Measurements from ENCODE around the gene SYTL1.

Gene SYTL1

DNA sequence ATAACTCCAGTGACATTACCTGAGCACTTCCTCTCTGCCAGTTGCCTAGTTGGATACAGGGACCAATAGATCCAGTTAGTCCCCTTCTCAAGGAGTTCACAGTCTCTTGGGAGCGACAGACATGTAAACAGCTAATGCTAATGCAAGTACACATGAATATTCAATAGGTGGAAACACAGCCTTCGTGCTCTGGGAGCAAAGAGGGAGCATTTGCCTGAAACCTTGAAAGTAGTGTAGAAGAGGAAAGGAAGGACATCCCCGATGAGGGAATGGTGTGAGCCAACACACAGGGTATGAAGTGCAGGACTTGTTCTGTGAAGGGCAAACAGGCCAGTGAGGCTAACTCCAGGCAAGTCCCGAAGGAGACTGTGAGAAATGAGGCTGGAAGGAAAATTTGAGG, 23.7 kb upstream of the SYTL1 start:
- DNase-seq (ENCODE audit: low spot score) (no peak), FAIRE-seq (no peak)

DNA sequence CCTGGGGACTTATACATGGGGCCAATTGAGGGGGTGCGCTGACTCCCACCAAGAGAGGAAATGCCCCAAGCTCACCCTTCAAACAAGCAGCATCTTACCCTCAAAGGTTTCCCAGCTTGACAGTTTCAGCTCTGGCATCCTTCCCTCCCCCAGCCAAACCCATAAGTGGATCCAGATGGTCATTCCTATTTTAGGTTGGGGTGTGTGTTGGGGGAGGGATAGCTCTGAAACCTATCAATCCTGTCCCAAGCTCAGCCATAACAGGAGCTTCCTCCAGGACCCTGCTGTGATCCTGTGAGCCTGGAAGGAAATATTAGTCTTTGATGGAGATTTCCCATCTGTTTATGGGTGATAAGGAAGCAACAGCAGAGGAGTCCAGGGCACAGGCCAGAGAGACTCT, 23.2 kb upstream of the SYTL1 start:
- no peak for FAIRE-seq

DNA sequence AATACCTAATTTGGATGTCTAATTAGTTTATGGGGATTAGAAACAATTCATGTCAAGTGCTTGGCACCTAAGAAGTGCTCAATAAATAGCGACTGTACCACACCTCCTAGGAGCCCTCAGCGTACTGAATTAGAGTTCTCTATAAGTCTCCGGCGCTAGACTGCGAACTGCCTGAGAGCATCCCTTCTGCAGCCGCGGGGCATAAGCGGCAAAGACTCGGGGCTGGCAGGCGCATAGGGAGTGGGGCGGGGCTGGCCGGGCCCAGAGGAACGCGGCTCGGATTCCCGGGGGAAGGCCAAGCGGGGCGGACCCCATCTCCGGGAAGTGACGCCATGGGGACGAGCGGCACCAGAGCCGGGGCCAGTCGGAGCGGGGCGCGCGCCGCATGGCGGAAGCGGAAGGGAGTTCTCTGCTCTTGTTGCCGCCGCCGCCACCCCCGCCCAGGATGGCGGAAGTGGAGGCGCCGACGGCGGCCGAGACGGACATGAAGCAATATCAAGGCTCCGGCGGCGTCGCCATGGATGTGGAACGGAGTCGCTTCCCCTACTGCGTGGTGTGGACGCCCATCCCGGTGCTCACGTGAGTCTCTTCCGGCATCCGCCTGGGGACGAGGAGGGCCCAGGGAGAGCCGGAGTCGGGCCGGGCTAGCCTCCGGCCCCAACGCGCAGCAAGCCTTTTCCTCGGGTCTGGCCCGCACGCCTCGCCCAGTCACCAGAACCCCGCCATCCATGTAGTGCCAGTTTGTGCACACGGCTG, 19.8 kb upstream of the SYTL1 start, which contains the start of gene TMEM222:
TMEM222 (plus strand) TSS at position 351 of the 756 bp plus-strand sequence; CDS start at position 386, 35 bp downstream.
- peak; percentile 89 for DNase-seq (ENCODE audit: low spot score)

More for the DNA sequence above, 23.2 kb upstream of the SYTL1 start:
- DNase-seq (ENCODE audit: low spot score) = no peak

DNA sequence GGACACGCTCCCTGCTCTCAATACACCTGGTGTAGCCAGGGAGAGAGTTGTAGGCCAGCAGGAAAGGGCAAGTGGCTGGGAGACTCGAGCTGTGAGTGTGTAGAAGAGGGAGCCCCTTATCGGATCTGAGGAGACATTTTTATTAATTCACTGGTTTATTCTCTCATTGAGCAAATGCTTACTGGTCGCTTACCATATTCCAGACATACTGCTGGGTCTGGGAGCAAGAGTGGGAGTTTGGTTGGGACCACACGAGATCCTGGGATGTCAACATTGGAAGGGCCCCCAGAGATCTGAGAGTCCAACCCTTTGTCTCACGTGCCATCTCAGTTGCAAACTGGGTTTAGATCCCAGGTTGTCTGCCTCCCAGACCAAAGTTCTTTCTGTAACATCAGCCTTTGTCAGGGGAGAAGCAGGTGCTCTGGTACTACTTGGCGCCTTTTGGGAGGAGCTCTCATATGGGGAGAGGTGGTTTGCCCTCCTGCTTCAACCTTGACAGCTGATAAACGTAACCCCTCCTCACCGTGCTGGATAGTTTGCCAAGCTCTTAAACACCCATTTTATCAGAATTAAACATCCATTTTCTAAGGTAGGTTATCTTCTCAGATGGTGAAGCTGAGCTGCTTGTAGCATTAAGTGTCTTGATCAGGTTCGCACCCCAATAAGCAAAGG, 19.1 kb upstream of the SYTL1 start:
- DNase-seq (ENCODE audit: low spot score) (no peak), FAIRE-seq (no peak)

More for the DNA sequence above, 19.8 kb upstream of the SYTL1 start, which contains the start of gene TMEM222:
- no peak for FAIRE-seq

DNA sequence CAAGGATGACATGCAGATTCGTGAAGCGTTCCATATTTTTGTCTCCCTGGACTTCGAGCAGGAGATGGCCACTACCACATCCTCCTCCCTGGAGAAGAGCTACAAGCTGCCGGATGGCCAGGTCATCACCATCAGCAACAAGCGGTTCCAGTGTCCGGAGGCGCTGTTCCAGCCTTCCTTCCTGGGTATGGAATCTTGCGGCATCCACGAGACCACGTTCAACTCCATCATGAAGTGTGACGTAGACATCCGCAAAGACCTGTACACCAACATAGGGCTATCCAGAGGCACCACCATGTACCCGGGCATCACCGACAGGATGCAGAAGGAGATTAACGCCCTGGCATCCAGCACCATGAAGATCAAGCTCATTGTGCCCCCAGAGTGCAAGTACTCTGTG, 16.5 kb upstream of the SYTL1 start:
- DNase-seq (ENCODE audit: low spot score) (no peak), FAIRE-seq (no peak)

DNA sequence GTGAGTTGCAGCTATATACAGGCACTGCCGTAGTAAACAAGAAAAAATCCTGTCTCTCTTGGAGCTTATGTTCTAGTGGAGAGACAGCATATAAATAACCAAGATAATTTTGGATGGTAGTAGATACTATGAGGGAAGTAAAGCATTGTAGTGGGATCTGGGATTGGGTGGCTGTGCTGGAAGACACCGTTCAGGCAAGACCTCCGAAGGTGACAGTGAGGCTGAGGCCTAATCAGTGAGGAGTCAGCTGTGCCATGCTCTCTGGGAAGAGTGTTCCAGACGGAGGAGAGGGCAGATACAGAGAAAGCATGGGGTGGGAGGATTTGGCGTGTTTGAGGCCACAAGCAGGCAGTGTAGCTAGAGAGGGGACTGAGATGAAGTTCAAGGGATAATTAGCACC, 13.9 kb upstream of the SYTL1 start:
- DNase-seq (ENCODE audit: low spot score) = no peak
- FAIRE-seq = no peak

DNA sequence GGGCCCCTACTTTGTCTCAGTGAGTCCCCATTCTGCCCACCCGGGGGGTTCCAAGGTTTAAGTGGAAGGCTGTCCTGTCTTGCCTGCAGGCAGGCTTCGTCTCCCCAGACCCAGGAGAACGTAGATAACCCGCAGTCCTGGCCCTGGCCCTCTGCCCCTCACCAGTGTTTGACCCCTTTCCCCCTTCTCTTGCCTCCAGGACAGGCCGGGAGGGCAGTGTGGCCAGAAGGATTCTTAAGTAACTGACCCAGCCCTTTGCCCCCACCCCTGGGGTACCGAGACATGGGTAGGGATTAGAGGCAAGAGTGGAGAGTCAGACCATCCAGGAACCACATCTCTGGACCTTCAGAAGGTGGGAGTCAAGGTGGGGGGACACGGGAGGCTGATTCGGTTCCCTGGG, 11.0 kb upstream of the SYTL1 start:
- no peak for FAIRE-seq
- DNase-seq (ENCODE audit: low spot score) = no peak

DNA sequence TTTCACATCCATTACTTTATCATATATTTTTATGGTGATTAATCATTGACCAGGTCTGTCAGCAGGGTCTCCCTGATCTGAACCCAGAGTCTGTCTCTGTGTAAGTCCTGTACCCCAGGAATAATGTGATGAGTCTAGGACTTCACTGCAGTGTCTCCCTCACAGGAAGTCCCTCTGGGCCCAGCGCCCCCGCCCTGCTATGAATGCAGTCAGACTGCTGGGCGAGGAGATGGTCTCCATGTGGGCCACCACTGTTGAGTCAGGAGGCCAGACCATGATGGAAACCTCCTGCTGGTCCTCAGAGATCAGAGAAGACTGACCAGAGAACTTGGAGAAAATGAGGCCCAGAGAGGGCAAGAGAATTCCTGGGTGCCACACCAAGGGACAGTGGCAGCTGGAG, 10.4 kb upstream of the SYTL1 start:
- no peak for FAIRE-seq
- no peak for DNase-seq (ENCODE audit: low spot score)

DNA sequence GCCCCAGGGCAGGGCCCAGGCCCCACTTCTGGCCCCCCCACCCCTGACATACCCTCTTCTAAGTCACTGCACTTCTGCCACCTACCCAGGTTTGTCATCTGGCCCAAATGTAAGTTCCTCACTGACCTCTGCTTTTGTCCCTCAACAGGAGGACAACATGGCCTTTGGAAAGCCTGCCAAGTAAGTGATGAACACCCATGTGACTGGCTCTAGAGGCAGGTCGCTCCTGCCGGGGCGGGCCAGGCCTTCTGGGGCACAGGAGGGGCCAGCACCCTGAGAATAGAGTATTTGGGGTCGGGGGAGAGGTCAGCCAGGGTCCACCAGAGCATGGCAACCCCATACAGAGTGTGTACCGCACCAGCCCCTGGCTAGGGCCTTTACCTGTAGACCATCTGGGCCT, 9.9 kb upstream of the SYTL1 start:
- no peak for FAIRE-seq

DNA sequence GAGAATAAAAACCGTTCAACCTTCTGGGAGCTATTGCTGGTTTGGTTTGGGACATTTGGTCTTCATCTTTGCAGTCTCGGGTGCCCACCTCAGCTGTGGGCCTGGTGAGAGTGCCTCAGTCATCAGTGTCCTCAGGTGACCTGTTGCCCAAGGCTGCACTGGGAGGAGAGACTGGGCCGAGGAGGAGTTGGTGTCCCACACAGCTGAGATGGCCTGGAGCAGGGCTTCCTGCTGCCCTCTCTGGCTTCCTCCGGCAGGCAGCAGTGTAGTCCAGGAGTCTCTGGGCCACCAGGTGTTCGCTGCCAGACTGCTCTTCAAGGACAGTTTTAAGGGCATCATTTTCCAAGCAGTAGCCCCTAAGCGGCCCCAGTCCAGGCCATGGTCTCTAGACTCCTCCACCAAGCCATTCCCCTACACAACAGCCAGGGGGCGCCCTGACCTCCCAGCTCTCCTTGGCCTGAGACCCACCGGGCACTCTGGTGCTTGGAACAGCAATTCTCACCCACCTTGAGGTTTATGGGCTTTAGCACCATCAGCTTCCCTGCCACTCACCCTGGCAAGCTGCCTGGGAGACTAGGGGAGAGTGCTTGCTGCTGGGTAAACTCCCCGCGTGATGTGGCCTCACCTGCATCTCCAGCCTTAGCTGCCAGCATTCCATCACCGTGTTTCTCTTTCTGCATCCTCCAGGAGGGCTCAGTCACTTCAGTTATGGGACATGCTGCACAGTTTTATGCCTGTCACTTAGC, 9.1 kb upstream of the SYTL1 start:
- FAIRE-seq (no peak), DNase-seq (ENCODE audit: low spot score) (no peak)

More for the DNA sequence above, 9.9 kb upstream of the SYTL1 start:
- no peak for DNase-seq (ENCODE audit: low spot score)

DNA sequence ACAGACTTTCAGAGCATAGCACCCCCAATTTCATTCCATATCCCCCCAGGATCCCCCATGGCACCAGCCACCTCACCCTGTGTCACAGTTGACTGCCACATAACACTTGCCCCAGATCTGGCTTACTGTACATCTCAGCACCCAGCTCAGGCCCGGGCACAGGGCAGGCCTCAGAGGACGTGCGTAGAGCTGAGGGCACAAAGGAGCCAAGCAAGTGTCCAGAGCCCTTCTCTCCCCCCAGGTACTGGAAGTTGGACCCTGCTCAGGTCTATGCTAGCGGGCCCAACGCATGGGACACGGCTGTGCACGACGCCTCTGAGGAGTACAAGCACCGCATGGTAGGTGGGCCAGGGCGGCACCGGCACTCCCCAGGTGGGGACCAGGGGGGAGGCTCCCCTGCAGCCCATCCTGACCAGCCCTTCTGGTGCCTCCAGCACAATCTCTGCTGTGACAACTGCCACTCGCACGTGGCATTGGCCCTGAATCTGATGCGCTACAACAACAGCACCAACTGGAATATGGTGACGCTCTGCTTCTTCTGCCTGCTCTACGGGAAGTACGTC, 8.0 kb upstream of the SYTL1 start:
- no peak for FAIRE-seq
- no peak for DNase-seq (ENCODE audit: low spot score)

DNA sequence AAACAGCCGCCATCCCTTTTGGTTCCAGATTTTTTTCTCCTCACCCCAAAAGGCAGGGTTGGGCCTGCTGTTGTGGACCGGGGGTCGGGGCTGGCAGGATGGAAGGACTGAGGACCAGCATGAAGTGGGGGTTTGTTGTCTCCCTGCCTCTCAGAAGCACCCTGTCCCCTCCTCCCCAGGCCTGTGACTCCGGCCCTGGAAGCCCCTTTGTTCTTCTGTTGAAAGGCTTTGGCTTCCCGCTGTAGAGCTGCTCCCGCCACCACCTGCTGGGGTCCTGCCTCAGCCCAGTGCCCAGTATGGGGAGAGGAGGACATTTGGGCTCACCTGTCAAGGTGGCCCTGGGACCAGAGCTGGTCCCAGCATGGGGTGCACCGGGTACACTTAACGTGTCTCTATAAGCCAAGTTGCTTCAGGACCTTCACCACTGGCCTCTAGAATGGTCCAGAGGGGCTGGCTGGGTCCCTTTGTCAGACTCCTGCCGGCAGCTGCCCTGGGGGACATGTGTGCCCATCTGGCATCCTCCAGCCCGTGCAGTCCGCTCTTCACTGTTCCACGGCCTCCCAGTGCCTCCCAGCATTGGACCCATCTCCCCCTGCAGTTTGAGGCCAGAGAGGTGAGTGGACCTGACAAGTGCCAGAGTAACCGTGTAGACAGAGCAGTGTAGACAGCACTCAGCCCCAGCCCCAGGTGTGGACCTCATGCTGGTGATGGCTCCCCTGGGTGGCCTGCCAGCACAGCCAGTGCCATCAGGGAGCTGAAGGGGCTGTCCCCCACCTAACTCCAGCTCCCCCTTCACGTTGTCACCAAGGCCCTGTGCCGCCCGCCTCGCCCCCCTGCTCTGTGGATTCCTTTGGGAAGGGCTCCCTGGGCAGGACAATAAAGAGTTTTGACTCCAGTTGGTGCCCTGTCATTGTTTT, 6.1 kb upstream of the SYTL1 start:
- FAIRE-seq = no peak
- no peak for DNase-seq (ENCODE audit: low spot score)

DNA sequence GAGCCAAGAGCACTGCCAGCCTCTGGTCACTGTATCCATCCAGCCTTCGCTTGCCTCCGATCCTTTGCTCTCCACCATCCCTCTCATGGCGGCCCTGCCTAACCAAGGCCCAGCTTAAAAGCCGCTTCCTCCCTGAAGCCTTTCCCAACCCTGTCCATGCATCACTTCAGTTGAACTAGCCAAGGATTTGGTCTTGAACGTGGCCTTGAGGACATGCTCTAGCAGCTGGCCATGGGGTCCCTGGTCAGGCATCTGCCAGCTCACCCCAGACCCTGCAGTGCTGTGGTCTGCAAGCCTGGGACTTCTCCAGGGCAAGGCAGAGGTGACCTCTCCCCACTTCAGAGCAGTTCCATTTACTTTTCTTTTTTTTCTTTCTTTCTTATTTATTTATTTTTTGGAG, 5.1 kb upstream of the SYTL1 start:
- FAIRE-seq = no peak
- no peak for DNase-seq (ENCODE audit: low spot score)

DNA sequence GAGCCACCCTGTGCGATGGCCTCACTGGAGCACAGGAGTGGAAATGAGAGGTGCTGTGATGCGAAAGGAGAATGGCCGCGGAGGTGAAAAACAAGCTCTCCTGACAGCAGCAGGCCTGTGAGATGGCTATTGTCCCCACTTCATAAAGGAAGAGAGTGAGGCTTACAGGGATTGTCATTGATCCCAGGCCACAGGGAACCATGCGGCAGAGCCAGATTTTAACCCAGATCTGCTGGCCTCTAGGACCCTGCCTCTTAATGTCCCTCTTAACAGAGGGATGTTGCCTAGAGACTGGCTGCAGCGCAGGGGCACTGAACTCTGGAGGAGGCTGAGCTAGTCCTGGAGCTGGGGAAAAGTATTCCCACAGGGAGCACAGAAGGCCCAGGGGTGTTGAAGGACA, 3.1 kb upstream of the SYTL1 start:
- no peak for FAIRE-seq

DNA sequence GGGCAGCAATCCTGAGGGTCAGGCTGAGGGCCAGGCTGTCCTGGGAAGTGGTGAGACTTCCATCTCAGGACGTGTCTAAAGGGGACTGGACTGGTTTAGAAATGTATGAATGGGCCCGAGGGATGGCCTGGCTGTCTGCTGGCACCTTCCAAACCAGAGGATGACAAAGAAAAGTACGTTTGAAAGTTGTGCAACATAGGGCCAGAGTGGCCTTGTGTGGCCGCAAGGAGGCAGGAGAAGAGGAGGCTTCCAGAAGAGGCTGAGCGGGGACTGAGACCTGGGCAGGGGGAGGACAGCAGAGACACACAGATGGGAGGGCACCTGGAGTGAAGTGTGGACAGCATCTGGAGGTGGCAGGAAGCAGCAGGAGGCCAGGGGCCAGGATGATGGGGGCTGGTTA, 2.6 kb upstream of the SYTL1 start:
- FAIRE-seq (no peak), DNase-seq (ENCODE audit: low spot score) (no peak)

More for the DNA sequence above, 3.1 kb upstream of the SYTL1 start:
- DNase-seq (ENCODE audit: low spot score) = no peak

DNA sequence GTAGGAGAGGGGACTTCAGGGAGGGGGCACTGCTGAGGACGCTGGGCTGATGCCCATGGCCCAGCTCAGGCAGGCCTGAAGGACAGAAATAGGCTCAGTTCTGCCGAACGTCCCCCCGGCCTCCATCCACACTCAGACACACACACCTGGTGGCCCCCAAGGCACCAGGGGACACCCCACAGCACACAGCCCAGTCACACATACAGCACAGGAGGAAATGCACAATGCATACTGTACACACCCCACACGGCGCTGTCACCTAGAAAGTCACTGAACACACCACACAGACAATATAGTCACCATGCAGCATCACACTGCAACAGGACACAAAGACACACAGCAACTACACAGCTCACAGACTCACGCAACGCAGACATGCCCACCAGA, 562 bp downstream of the SYTL1 start:
- FAIRE-seq = no peak
- DNase-seq (ENCODE audit: low spot score) = no peak

DNA sequence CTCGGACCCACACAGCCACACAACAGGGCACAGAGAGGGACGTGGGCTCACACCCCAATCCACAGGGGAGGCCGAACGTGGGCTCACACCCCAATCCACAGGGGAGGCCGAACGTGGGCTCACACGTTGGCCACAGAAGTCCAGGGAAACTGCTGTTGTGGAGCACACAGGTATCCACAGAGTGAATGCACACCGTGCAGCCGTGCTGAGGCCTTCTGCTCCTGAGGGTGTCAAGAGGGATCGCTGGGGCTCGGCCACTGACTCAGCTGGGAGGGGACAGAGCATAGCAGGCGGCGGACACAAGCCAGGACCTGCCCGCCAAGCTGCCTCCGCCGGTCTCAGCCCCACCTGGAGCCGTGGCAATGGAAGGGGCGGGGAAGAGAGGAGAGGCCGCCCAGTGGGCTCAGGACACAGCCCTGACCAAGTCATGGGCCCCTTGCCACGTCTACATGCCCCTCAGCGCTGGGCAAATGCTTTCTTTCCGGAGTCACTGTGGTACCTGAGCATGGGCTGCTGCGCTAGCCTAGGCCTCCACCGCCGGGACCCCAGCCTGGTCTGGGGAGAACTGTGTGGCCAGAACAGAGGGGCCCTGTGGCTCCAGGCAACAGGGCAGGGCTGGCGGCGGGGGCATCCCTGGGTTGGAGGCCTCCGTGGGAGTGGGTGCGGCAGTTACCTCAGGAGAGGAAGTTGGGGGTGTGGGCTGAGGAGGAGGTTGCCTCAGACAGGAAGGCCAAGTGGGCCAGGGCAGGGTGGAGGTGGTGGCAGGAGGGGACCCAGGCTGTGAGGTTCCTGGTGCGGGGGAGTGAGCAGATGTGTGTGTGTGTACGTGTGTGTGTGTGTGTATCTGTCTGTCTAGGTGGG, 1.2 kb downstream of the SYTL1 start:
- FAIRE-seq (no peak), DNase-seq (ENCODE audit: low spot score) (no peak)

DNA sequence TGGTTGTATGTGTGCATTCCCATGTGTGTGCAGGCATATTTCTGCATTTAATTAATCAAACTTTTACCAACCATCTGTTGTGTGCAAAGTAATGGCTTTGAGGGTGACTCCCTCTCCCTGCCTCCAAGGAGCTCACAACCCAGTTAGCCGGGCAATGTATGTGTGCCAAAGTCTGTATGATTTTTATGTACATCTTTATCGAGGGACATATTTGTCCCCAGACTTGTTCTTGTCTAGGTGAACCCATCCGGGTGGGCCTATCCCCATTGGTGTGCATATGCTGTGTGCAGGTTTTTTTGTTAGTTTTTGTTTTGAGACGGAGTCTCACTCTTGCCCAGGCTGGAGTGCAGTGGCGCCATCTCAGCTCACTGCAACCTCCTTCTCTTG, 1.8 kb downstream of the SYTL1 start:
- no peak for DNase-seq (ENCODE audit: low spot score)

DNA sequence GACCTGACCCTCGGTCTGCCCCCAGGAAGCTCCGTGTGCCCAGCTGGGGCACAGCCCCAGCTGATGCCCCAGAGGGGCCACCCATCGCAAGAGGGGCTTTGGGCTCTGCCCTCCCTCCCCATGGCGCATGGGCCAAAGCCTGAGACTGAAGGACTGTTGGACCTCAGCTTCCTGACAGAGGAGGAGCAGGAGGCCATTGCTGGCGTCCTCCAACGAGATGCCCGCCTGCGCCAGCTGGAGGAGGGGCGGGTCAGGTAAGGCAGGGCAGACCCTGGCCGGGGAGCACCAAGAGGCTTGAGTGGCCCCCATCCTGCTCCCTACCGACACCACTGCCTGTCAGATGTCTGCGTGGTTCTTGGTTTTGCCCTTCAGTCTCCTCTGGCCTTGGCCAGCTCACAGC, 3.5 kb downstream of the SYTL1 start:
- no peak for FAIRE-seq
- no peak for DNase-seq (ENCODE audit: low spot score)

More for the DNA sequence above, 1.8 kb downstream of the SYTL1 start:
- FAIRE-seq = no peak

DNA sequence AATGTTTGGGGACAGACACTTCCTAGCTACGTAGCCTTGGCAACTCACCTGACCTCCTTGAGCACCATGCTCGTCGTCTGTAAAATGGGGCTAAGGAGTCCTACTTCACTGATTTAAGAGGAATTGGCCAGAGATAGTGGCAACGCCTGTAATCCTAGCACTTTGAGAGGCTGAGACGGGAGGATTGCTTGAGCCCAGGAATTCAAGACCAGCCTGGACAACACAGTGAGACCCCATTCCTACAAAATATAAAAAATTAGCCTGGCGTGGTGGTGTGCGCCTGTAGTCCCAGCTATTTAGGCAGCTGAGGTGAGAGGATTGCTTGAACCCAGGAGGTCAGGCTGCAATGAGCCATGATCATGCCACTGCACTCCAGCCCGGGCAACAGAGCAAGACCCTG, 4.5 kb downstream of the SYTL1 start:
- no peak for DNase-seq (ENCODE audit: low spot score)

More for the DNA sequence above, 4.5 kb downstream of the SYTL1 start:
- FAIRE-seq = no peak
